RPMI8226 (cell line): ENCODE results near the gene ACAP3.

ENCODE experiments used
- DNase-seq: peaks from one replicate; pipeline ENCODE4 v3.0.0-alpha.2; 2015

ACAP3 gene

GRCh38 chr1:1344655-1345361, 37.1 kb upstream of the ACAP3 start:
- peak; percentile 59 for DNase-seq

- no peak for DNase-seq
These were observed 36.2 kb upstream of the ACAP3 start for GRCh38 chr1:1343811-1344421.

GRCh38 chr1:1342584-1343115, 34.9 kb upstream of the ACAP3 start:
- no peak for DNase-seq

GRCh38 chr1:1342061-1342562, 34.4 kb upstream of the ACAP3 start:
- DNase-seq, result no peak

GRCh38 chr1:1341549-1342021, 33.9 kb upstream of the ACAP3 start:
- no peak for DNase-seq

GRCh38 chr1:1340791-1341548, 33.2 kb upstream of the ACAP3 start:
- DNase-seq, result no peak

- DNase-seq, result no peak
These were observed 32.5 kb upstream of the ACAP3 start for GRCh38 chr1:1340185-1340584.

- DNase-seq, result no peak
These were observed 30.5 kb upstream of the ACAP3 start for GRCh38 chr1:1338278-1338677.

GRCh38 chr1:1337793-1338147, 30.0 kb upstream of the ACAP3 start:
- no peak for DNase-seq

GRCh38 chr1:1336931-1337792, 29.4 kb upstream of the ACAP3 start:
- no peak for DNase-seq

- DNase-seq, result no peak
These were observed 28.7 kb upstream of the ACAP3 start for GRCh38 chr1:1336446-1336845.

GRCh38 chr1:1335792-1336248, 28.1 kb upstream of the ACAP3 start:
- DNase-seq, result no peak

- DNase-seq, result no peak
These were observed 27.6 kb upstream of the ACAP3 start for GRCh38 chr1:1335283-1335682.

GRCh38 chr1:1334835-1335234, 27.1 kb upstream of the ACAP3 start:
- no peak for DNase-seq

GRCh38 chr1:1333551-1334241, 26.0 kb upstream of the ACAP3 start:
- no peak for DNase-seq

- DNase-seq, result no peak
These were observed 25.2 kb upstream of the ACAP3 start for GRCh38 chr1:1332774-1333480.

- no peak for DNase-seq
These were observed 24.5 kb upstream of the ACAP3 start for GRCh38 chr1:1332031-1332755.

- no peak for DNase-seq
These were observed 23.6 kb upstream of the ACAP3 start, which contains the start of gene TAS1R3 for GRCh38 chr1:1331068-1331965. TSS of gene TAS1R3 (plus strand) at chr1:1331280. CDS start at chr1:1331346, 66 bp downstream.
